HepG2 (cell line): ENCODE measurements around the gene CEBPB. TPM values are rescaled to one million over a fixed set of nuclear protein-coding genes. Genes with fewer than 3 reads are reported as not detected.

Experiments used
- ATRX ChIP-seq: sonication (generic); formaldehyde crosslinking; IDR thresholded peaks from 2 replicates; pipeline ENCODE4 v1.4.0; 2020; ENCODE audit warnings: missing genetic modification reagents, borderline replicate concordance
- ETV6 ChIP-seq: sonication (generic); formaldehyde crosslinking; conservative IDR thresholded peaks from 2 replicates; pipeline ENCODE4 v1.4.0; 2020; ENCODE audit warnings: missing genetic modification reagents
- GATAD2A ChIP-seq: IDR thresholded peaks from 2 replicates; pipeline ENCODE4 v1.6.1; 2016
- GZF1 ChIP-seq: sonication (generic); formaldehyde crosslinking; IDR thresholded peaks from 2 replicates; pipeline ENCODE4 v1.5.1; 2020; ENCODE audit warnings: mild to moderate bottlenecking, missing genetic modification reagents
- HDAC2 ChIP-seq: sonication (generic); formaldehyde crosslinking; IDR thresholded peaks from 2 replicates; pipeline ENCODE4 v1.4.0; 2020; ENCODE audit warnings: missing genetic modification reagents
- KAT8 ChIP-seq: IDR thresholded peaks from 2 replicates; pipeline ENCODE4 v1.6.1; 2016; ENCODE audit warnings: missing genetic modification reagents, missing compliant biosample characterization
- KDM5B ChIP-seq: sonication (generic); formaldehyde crosslinking; IDR thresholded peaks from 2 replicates; pipeline ENCODE4 v1.4.0; 2020; ENCODE audit warnings: missing genetic modification reagents, mild to moderate bottlenecking, borderline replicate concordance
- MAFK ChIP-seq, 2 experiments: IDR thresholded peaks in 1 of 2; conservative IDR thresholded peaks in 1 of 2; 2 replicates each; pipeline ENCODE4 v1.6.1; 2011; ENCODE audit warnings: improper control_type of control experiment in 2 of 2, low read length in 2 of 2
- MBD4 ChIP-seq: IDR thresholded peaks from 2 replicates; pipeline ENCODE4 v1.6.1; 2012; ENCODE audit warnings: low read length, inconsistent platforms, borderline replicate concordance
- MIXL1 ChIP-seq: IDR thresholded peaks from 2 replicates; pipeline ENCODE4 v1.6.1; 2016
- PCBP2 ChIP-seq: fragments of 200-400 bp; formaldehyde crosslinking; optimal IDR thresholded peaks from 2 replicates; pipeline ENCODE3; 2018; ENCODE audit warnings: low read length, low read depth; ENCODE audit not compliant: poor library complexity, severe bottlenecking
- SIX1 ChIP-seq: sonication (generic); formaldehyde crosslinking; IDR thresholded peaks from 2 replicates; pipeline ENCODE4 v1.4.0; 2020; ENCODE audit warnings: missing genetic modification reagents, borderline replicate concordance
- SIX4 ChIP-seq: sonication (generic); formaldehyde crosslinking; IDR thresholded peaks from 2 replicates; pipeline ENCODE4 v1.4.0; 2020; ENCODE audit warnings: missing genetic modification reagents
- TEAD2 ChIP-seq: sonication (generic); formaldehyde crosslinking; IDR thresholded peaks from 2 replicates; pipeline ENCODE4 v1.9.0; 2021; ENCODE audit warnings: missing genetic modification reagents
- ZFAT ChIP-seq: sonication (generic); formaldehyde crosslinking; conservative IDR thresholded peaks from 2 replicates; pipeline ENCODE4 v1.8.1; 2023; ENCODE audit warnings: missing genetic modification reagents, inconsistent platforms
- ZNF235 ChIP-seq: sonication (generic); formaldehyde crosslinking; IDR thresholded peaks from 2 replicates; pipeline ENCODE4 v1.8.1; 2023; ENCODE audit warnings: mild to moderate bottlenecking, missing genetic modification reagents, borderline replicate concordance
- ZNF350 ChIP-seq: sonication (generic); formaldehyde crosslinking; IDR thresholded peaks from 2 replicates; pipeline ENCODE4 v1.4.0; 2020; ENCODE audit warnings: mild to moderate bottlenecking, low read depth, missing genetic modification reagents, borderline replicate concordance
- ZNF367 ChIP-seq: sonication (generic); formaldehyde crosslinking; IDR thresholded peaks from 2 replicates; pipeline ENCODE4 v1.4.0; 2020; ENCODE audit warnings: missing genetic modification reagents, borderline replicate concordance
- ZNF713 ChIP-seq: sonication (generic); formaldehyde crosslinking; IDR thresholded peaks from 2 replicates; pipeline ENCODE4 v1.4.0; 2020; ENCODE audit warnings: mild to moderate bottlenecking, missing genetic modification reagents
- ZSCAN29 ChIP-seq: sonication (generic); formaldehyde crosslinking; conservative IDR thresholded peaks from 2 replicates; pipeline ENCODE4 v1.4.0; 2020; ENCODE audit warnings: mild to moderate bottlenecking, missing genetic modification reagents
- polyA plus RNA-seq, 8 experiments: library from polyadenylated mRNA; depleted of rRNA in 3 of 8; stranded (reverse) in 7 of 8; unstranded in 1 of 8; fragments of >200 nt; fragmentation: Illumina TruSeq in 4 of 8; extraction: Trizol in 4 of 8; gene quantifications; 2 replicates each; pipeline versions ENCODE4 v1.2.1 to v1.2.3, GENCODE V29; 2011 to 2016; ENCODE audit warnings: low read depth in 4 of 8, missing spikeins in 1 of 8, mixed read lengths in 1 of 8; ENCODE audit not compliant: insufficient read depth in 1 of 8
- total RNA-seq, 5 experiments: library from RNA; depleted of rRNA; stranded (reverse); fragments of >200 nt; fragmentation: Illumina TruSeq; extraction: Trizol; gene quantifications; 2 replicates each; pipeline ENCODE4 v1.2.3, GENCODE V29; 2016; ENCODE audit warnings: low read depth in 1 of 5
- TF ChIP-seq, protein P1 (sequence below): sonication (generic); formaldehyde crosslinking; IDR thresholded peaks from 2 replicates; pipeline ENCODE4 v1.5.1; 2020; ENCODE audit warnings: mild to moderate bottlenecking, missing genetic modification reagents
- TF ChIP-seq, protein P2 (sequence below): sonication (generic); formaldehyde crosslinking; IDR thresholded peaks from 2 replicates; pipeline ENCODE4; 2020; ENCODE audit warnings: missing genetic modification reagents, mild to moderate bottlenecking, borderline replicate concordance
- TF ChIP-seq, protein P3 (sequence below): sonication (generic); formaldehyde crosslinking; IDR thresholded peaks from 2 replicates; pipeline ENCODE4 v1.4.0; 2020; ENCODE audit warnings: mild to moderate bottlenecking, missing genetic modification reagents

The CEBPB gene
- total and polyA plus RNA-seq, 2 of the 13 experiments (the other 11 are each of a cell fraction or from before 2014, with no cell fraction given): 18.5 to 28.2 TPM

DNA sequence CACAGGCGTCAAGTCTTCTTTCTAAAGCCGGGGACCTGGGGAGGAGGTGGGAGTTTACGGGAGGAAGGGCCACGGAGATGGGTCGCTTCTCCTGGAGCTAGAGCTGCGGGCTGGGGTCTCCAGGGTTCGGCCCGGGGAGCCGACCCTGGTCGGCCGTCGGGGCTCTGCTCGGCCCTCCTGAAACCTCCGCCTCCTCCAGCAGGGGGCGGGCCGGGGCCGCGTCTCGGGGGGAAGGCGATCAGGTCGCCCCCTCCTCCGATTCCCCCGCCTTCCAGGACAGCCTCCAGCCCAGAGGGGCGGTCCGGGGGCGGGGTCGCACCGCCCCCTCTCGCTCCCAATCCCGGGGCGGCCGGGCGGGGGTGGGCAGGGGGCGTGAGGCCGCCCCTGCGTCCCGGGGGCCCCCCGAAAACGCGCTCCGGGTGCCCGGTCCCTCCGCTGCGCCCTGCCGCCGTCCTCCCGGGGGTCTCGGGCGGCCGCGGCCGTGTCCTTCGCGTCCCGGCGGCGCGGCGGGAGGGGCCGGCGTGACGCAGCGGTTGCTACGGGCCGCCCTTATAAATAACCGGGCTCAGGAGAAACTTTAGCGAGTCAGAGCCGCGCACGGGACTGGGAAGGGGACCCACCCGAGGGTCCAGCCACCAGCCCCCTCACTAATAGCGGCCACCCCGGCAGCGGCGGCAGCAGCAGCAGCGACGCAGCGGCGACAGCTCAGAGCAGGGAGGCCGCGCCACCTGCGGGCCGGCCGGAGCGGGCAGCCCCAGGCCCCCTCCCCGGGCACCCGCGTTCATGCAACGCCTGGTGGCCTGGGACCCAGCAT is at the start of gene CEBPB (continued):
- TF ChIP-seq, protein P1, sequence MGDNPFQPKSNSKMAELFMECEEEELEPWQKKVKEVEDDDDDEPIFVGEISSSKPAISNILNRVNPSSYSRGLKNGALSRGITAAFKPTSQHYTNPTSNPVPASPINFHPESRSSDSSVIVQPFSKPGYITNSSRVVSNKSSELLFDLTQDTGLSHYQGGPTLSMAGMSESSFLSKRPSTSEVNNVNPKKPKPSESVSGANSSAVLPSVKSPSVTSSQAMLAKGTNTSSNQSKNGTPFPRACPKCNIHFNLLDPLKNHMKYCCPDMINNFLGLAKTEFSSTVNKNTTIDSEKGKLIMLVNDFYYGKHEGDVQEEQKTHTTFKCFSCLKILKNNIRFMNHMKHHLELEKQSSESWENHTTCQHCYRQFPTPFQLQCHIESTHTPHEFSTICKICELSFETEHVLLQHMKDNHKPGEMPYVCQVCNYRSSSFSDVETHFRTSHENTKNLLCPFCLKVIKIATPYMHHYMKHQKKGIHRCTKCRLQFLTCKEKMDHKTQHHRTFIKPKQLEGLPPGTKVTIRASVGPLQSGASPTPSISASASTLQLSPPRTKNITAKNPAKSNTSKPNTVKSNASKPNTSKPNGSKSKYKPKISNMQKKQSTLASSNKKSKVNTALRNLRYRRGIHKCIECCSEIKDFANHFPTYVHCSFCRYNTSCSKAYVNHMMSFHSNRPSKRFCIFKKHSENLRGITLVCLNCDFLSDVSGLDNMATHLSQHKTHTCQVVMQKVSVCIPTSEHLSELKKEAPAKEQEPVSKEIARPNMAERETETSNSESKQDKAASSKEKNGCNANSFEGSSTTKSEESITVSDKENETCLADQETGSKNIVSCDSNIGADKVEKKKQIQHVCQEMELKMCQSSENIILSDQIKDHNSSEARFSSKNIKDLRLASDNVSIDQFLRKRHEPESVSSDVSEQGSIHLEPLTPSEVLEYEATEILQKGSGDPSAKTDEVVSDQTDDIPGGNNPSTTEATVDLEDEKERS (CRISPR knock-in tag): peak; percentile 22; the same call in 1 of the 2 replicates
- TF ChIP-seq ZNF235 (CRISPR knock-in tag) (peak; percentile 39; the same call in 1 of the 2 replicates), ZSCAN29 (no peak), ATRX (CRISPR knock-in tag) (no peak), HDAC2 (no peak; the same call in 1 of the 2 replicates), MBD4 (no peak), TEAD2 (CRISPR knock-in tag) (peak; percentile 71; the same call in 1 of the 2 replicates), KDM5B (peak; percentile 63; the same call in 1 of the 2 replicates), ZNF350 (peak; percentile 96), GZF1 (CRISPR knock-in tag) (no peak), MAFK (conservative IDR thresholded peaks at IDR 0.05 in 1 of 2, IDR thresholded peaks at IDR 0.05 in 1 of 2; ENCODE audit: low read length in 2 of 2) (0 out of 4 replicates have a peak, but pooled peaks of 1 of the 2 experiments have one; percentile 0), ZNF713 (peak; percentile 94), PCBP2 (no peak), ZNF367 (CRISPR knock-in tag) (peak; percentile 70; the same call in 1 of the 2 replicates), KAT8 (CRISPR knock-in tag) (peak; percentile 73), ETV6 (CRISPR knock-in tag) (peak; percentile 97), ZFAT (no peak), SIX4 (peak; percentile 15; the same call in 1 of the 2 replicates), SIX1 (CRISPR knock-in tag) (peak; percentile 48; the same call in 1 of the 2 replicates), GATAD2A (CRISPR knock-in tag) (peak; percentile 51), MIXL1 (peak; percentile 65; the same call in 1 of the 2 replicates)
- TF ChIP-seq, protein P2, sequence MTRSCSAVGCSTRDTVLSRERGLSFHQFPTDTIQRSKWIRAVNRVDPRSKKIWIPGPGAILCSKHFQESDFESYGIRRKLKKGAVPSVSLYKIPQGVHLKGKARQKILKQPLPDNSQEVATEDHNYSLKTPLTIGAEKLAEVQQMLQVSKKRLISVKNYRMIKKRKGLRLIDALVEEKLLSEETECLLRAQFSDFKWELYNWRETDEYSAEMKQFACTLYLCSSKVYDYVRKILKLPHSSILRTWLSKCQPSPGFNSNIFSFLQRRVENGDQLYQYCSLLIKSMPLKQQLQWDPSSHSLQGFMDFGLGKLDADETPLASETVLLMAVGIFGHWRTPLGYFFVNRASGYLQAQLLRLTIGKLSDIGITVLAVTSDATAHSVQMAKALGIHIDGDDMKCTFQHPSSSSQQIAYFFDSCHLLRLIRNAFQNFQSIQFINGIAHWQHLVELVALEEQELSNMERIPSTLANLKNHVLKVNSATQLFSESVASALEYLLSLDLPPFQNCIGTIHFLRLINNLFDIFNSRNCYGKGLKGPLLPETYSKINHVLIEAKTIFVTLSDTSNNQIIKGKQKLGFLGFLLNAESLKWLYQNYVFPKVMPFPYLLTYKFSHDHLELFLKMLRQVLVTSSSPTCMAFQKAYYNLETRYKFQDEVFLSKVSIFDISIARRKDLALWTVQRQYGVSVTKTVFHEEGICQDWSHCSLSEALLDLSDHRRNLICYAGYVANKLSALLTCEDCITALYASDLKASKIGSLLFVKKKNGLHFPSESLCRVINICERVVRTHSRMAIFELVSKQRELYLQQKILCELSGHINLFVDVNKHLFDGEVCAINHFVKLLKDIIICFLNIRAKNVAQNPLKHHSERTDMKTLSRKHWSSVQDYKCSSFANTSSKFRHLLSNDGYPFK (CRISPR knock-in tag): no peak; the same call in 1 of the 2 replicates
- TF ChIP-seq, protein P3, sequence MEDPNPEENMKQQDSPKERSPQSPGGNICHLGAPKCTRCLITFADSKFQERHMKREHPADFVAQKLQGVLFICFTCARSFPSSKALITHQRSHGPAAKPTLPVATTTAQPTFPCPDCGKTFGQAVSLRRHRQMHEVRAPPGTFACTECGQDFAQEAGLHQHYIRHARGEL (CRISPR knock-in tag): no peak
